GM23248 (cell line): ENCODE data around the gene CADPS. TPM values are rescaled to one million over a fixed set of nuclear protein-coding genes. Genes with fewer than 3 reads are reported as not detected.

Source experiments
- DNase-seq: peaks from one replicate; pipeline ENCODE4 v3.0.0-alpha.2; 2015
- H2AFZ ChIP-seq: fragments of 200-600 bp; sonication (generic); 2 replicates; pipeline ENCODE4 v1.6.1; 2016; ENCODE audit warnings: antibody characterized with exemption
- H3F3A ChIP-seq: fragments of 200-600 bp; sonication (generic); 2 replicates; pipeline ENCODE4 v1.6.1; 2016; ENCODE audit warnings: mild to moderate bottlenecking, antibody characterized with exemption, mixed run types; ENCODE audit not compliant: insufficient read depth
- H3K27ac ChIP-seq: fragments of 200-600 bp; sonication (generic); 2 replicates; pipeline ENCODE4 v1.5.1; 2016; ENCODE audit warnings: mild to moderate bottlenecking
- H3K27me3 ChIP-seq: fragments of 200-600 bp; sonication (generic); replicated peaks from 2 replicates; pipeline ENCODE4 v1.6.1; 2016; ENCODE audit warnings: mild to moderate bottlenecking; ENCODE audit not compliant: insufficient read depth
- H3K36me3 ChIP-seq: fragments of 200-600 bp; sonication (generic); 2 replicates; pipeline ENCODE4 v1.6.1; 2016; ENCODE audit warnings: low read depth, mild to moderate bottlenecking
- H3K4me1 ChIP-seq: fragments of 200-600 bp; sonication (generic); 2 replicates; pipeline ENCODE4 v1.6.1; 2016; ENCODE audit warnings: mild to moderate bottlenecking; ENCODE audit not compliant: insufficient read depth
- H3K4me2 ChIP-seq: fragments of 200-600 bp; sonication (generic); one replicate; pipeline ENCODE4 v1.6.1; 2016; ENCODE audit warnings: mild to moderate bottlenecking; ENCODE audit not compliant: unreplicated experiment
- H3K4me3 ChIP-seq: fragments of 200-600 bp; sonication (generic); 2 replicates; pipeline ENCODE4 v1.5.1; 2016; ENCODE audit warnings: mild to moderate bottlenecking
- H3K79me2 ChIP-seq: fragments of 200-600 bp; sonication (generic); 2 replicates; pipeline ENCODE4 v1.6.1; 2016; ENCODE audit warnings: mild to moderate bottlenecking; ENCODE audit not compliant: insufficient read depth
- H3K9ac ChIP-seq: fragments of 200-600 bp; sonication (generic); 2 replicates; pipeline ENCODE4 v1.6.1; 2016; ENCODE audit warnings: mild to moderate bottlenecking
- H3K9me2 ChIP-seq: fragments of 200-600 bp; sonication (generic); 2 replicates; pipeline ENCODE4 v1.6.1; 2016; ENCODE audit warnings: mixed run types, mild to moderate bottlenecking, moderate library complexity; ENCODE audit not compliant: insufficient read depth
- H3K9me3 ChIP-seq: fragments of 200-600 bp; sonication (generic); one replicate; pipeline ENCODE4 v1.6.1; 2017; ENCODE audit warnings: low read depth
- H4K20me1 ChIP-seq: fragments of 200-600 bp; sonication (generic); 2 replicates; pipeline ENCODE4 v1.6.0; 2016; ENCODE audit not compliant: insufficient read depth
- EZH2 ChIP-seq: fragments of 200-600 bp; sonication (generic); IDR thresholded peaks from 2 replicates; pipeline ENCODE4 v1.6.1; 2018; ENCODE audit warnings: antibody characterized with exemption, mild to moderate bottlenecking; ENCODE audit not compliant: insufficient read depth, poor library complexity, severe bottlenecking
- EZH2phosphoT487 ChIP-seq: fragments of 200-600 bp; sonication (generic); IDR thresholded peaks from 2 replicates; pipeline ENCODE4 v1.6.1; 2018; ENCODE audit warnings: antibody characterized with exemption, moderate library complexity, mild to moderate bottlenecking, low read depth; ENCODE audit not compliant: insufficient read depth
- WGBS, 2 experiments: methylation state at CpG; one replicate each; pipeline ENCODE4 v1.1.6; 2015 to 2017; ENCODE audit warnings: low lambda C conversion rate in 2 of 2, low coverage in 1 of 2; ENCODE audit errors: missing lambda C conversion rate in 2 of 2; 5-methylcytosine and 5-hydroxymethylcytosine counted together
- in situ Hi-C: fragments of 300-500 bp; cut with MboI; formaldehyde crosslinking; loops from 2 replicates; pipeline ENCODE4 v1.15.0; 2020
- polyA plus RNA-seq: library from polyadenylated mRNA; unstranded; fragments of >200 nt; fragmentation: Nextera tagmentation; extraction: Ambion mirVana; gene quantifications from 2 replicates; pipeline ENCODE4 v1.2.1, GENCODE V29; 2016
- total RNA-seq: library from RNA; depleted of rRNA; stranded (reverse); fragments of >200 nt; shearing (Covaris generic); gene quantifications from 2 replicates; pipeline ENCODE4 v1.2.3, GENCODE V29; 2014

CADPS gene
- total and polyA plus RNA-seq, 2 experiments from 2014 or later = 3.0 to 4.1 TPM

DNA sequence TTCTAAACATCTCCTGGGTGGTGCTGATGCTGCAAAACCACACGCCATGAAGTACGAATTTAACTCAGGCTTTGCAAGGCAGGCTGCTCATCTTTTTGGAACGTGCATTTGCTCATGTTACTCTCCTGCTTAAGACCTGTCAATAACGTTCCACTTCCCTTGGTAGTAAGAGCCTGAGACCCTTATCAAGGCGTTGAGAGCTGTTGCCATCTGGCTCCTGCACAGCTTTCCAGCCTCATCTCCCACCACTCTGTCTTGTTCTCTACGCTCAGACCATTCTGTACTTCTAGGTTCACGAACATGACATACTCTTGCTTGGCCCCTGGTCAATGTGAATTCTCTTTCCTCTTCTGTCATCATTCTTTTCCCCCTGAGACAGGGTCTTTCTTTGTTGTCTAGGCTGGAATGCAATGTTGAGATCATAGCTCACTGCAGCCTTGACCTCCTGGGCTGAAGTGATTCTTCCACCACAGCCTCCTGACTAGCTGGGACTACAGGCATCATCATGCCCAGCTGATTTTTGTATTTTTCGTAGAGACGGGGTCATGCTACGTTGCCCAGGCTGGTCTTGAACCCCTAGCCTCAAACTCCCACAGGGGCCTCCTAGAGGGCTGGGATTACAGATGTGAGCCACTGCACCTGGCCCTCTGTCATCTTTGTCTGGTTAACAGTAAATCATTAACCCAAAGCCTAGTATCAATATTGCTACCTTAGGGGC, 202.8 kb downstream of the CADPS start:
- H3K9me3 ChIP-seq = no peaks in the 10 kb centered on the region
- no peak for DNase-seq
- H3K36me3 ChIP-seq = no peaks in the 10 kb centered on the region
- no peaks in the 10 kb centered on the region for H3K9me2 ChIP-seq
- 65 to 70% methylated on average over 10 of the region's 10 CpGs for WGBS, 2 experiments
- H3K79me2 ChIP-seq = no peaks in the 10 kb centered on the region
- H3F3A ChIP-seq = no peaks in the 10 kb centered on the region
- no peak overlapping the region for H3K4me3 ChIP-seq
- H2AFZ ChIP-seq = no peak overlapping the region
- no peak overlapping the region for H3K4me2 ChIP-seq
- no peaks in the 10 kb centered on the region for H3K4me1 ChIP-seq
- H3K27me3 ChIP-seq = no peaks in the 10 kb centered on the region
- H4K20me1 ChIP-seq = no peaks in the 10 kb centered on the region
- H3K9ac ChIP-seq = no peak overlapping the region
- no peak for TF ChIP-seq EZH2
- no peak for TF ChIP-seq EZH2phosphoT487
- no peak overlapping the region for H3K27ac ChIP-seq
- in situ Hi-C loops = no loop called here

DNA sequence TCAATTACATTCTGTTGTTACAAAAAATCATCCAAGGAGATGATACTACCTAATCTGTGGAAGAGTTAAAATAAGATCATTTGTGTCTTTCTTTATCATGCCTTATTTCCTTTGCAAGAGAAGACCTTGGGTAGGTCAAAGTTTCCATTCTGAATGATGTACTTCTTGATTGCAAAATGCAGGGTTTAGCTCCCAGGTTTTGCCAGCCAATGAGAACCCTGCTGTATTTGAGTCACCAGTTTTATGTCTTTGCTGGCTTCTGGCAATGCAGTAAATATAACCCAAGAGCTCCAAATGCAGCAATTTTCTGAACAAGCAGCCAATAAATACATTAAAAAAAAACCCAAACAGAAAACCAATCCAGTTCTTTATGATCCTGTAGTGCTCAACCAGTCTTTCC, 204.9 kb downstream of the CADPS start:
- no peaks in the 10 kb centered on the region for H3K36me3 ChIP-seq
- H3K27ac ChIP-seq = no peak overlapping the region
- no peak overlapping the region for H3K4me2 ChIP-seq
- DNase-seq = peak; percentile 63
- TF ChIP-seq EZH2 = no peak
- no peak for TF ChIP-seq EZH2phosphoT487
- in situ Hi-C loops = no loop called here
- H2AFZ ChIP-seq = no peak overlapping the region
- H3F3A ChIP-seq = no peaks in the 10 kb centered on the region
- no peaks in the 10 kb centered on the region for H3K4me1 ChIP-seq
- H3K9me3 ChIP-seq = no peaks in the 10 kb centered on the region
- no peaks in the 10 kb centered on the region for H3K79me2 ChIP-seq
- no peak overlapping the region for H3K9ac ChIP-seq
- no peaks in the 10 kb centered on the region for H4K20me1 ChIP-seq
- H3K4me3 ChIP-seq = no peak overlapping the region
- no peaks in the 10 kb centered on the region for H3K9me2 ChIP-seq
- no peaks in the 10 kb centered on the region for H3K27me3 ChIP-seq

DNA sequence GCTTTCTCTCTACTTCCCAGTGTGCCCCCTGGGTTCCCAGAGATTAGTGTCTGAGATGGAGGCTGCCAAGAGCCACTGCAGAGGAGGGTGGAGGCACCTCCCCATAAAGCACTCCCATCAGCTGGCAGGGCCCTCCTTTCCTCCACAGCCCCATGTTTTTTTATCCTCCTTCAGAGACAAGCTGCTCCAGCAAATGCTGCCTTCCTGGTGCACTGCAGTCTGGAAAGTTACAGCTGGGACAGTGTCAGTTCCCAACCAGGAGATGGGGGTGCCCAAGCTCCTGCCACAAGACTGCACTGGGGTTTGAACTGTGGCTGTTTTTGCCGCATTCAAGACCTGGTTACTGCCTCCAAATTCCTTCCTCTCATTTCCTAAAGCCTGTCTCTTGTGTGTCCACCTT, 206.1 kb downstream of the CADPS start:
- no peak overlapping the region for H3K4me3 ChIP-seq
- in situ Hi-C loops = loop anchor here (10.0 kb wide), 1 partner anchor 556 kb away; no protein-coding TSS in a partner anchor
- whole genome bisulfite sequencing, 2 experiments = 89 to 92% methylated on average over 1 of the region's 1 CpG
- no peak overlapping the region for H3K27ac ChIP-seq
- no peaks in the 10 kb centered on the region for H3F3A ChIP-seq
- no peaks in the 10 kb centered on the region for H3K79me2 ChIP-seq
- TF ChIP-seq EZH2 = no peak
- no peak for TF ChIP-seq EZH2phosphoT487
- H3K9ac ChIP-seq = no peak overlapping the region
- H3K4me2 ChIP-seq = no peak overlapping the region
- H3K36me3 ChIP-seq = no peaks in the 10 kb centered on the region
- no peaks in the 10 kb centered on the region for H3K4me1 ChIP-seq
- H4K20me1 ChIP-seq = no peaks in the 10 kb centered on the region
- H2AFZ ChIP-seq = no peak overlapping the region
- H3K27me3 ChIP-seq = no peaks in the 10 kb centered on the region
- H3K9me3 ChIP-seq = no peaks in the 10 kb centered on the region
- no peaks in the 10 kb centered on the region for H3K9me2 ChIP-seq
- DNase-seq = no peak

DNA sequence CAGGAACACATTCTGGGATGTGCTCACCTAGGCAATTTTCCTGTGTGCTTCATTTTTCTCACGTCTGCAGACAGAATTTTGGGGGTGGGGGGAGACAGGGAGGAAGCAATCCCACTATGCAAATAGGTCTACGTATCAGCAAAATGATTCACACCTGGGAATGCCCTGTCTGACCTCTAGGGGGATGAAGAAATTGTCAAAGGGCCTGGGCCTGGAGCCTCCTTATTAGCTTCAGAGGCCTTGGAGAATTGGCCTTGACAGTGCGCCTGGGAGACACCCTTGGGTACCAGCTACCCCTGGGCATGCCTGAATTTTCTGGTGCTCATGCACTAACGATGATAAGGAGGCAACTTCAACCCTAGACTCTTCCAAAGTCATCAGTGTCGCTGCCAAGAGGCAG, 207.5 kb downstream of the CADPS start:
- TF ChIP-seq EZH2 = no peak
- no peak for TF ChIP-seq EZH2phosphoT487
- H3K4me1 ChIP-seq = no peaks in the 10 kb centered on the region
- no peak overlapping the region for H2AFZ ChIP-seq
- H3F3A ChIP-seq = no peaks in the 10 kb centered on the region
- WGBS, 2 experiments = 81% methylated on average over 5 of the region's 5 CpGs
- H3K4me3 ChIP-seq = no peak overlapping the region
- H3K27ac ChIP-seq = no peak overlapping the region
- in situ Hi-C loops = loop anchor here (10.0 kb wide), 1 partner anchor 557 kb away; no protein-coding TSS in a partner anchor
- no peak overlapping the region for H3K9ac ChIP-seq
- H3K79me2 ChIP-seq = no peaks in the 10 kb centered on the region
- H3K9me3 ChIP-seq = no peaks in the 10 kb centered on the region
- H3K27me3 ChIP-seq = no peaks in the 10 kb centered on the region
- H3K9me2 ChIP-seq = no peaks in the 10 kb centered on the region
- H3K36me3 ChIP-seq = no peaks in the 10 kb centered on the region
- DNase-seq = no peak
- no peak overlapping the region for H3K4me2 ChIP-seq
- no peaks in the 10 kb centered on the region for H4K20me1 ChIP-seq
